HG02588 (cell line): Measurements from ENCODE around the gene TSHZ1.

ENCODE experiments used
- ATAC-seq: cut with Tn5 transposase; IDR thresholded peaks from one replicate; pipeline ENCODE4 v1.9.1; 2021; ENCODE audit warnings: mild to moderate bottlenecking, moderate library complexity; ENCODE audit not compliant: unreplicated experiment

The TSHZ1 gene

GRCh38 chr18:75210274-75211001, at the start of gene TSHZ1:
TSS of gene TSHZ1 (plus strand) at chr18:75210797. CDS start at chr18:75211877, 1,080 bp downstream.
- peak; percentile 33 for ATAC-seq

- ATAC-seq = peak; percentile 58
Measured at GRCh38 chr18:75161256-75162028, 49.2 kb upstream of the TSHZ1 start.

GRCh38 chr18:75162467-75162866, 48.1 kb upstream of the TSHZ1 start:
- no peak for ATAC-seq

DNA sequence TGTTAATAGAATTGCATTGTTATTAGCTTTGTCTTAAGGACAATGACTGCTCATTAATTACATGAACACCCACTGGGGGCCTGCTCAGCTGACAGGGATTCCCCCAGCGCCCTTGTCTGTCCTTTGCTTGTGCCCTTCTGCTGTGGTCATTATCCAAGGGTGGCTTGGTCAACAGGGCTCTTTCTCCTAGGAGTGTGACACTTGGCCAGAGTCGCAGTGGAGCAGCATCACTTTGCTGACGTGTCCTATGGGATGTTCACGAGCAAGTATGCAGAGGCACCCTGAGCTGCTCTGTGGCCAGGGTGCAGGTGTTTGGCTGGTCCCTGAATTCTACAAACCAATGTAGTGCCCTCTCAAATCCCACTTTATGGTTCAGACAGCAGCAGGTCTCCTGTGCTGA, 47.6 kb upstream of the TSHZ1 start:
- no peak for ATAC-seq

DNA sequence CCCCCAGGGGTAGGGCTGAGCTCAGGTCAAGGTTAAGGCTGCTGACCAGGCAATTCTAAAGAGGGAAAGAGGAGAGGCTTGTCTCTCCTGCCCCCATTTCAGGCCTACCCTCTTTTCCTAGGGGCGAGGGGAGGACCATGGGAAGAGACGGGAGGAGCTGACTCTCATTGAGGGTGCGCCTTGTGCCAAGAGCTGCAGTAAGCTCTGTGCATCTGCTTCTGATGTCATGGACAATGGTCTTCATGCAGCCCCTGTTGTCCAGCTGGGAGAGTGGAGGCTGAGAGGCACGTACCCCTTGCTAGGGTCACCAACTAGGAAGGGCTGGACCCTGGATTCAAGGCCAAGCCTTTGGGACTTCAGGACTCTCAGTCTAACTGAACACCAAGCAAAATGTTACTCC, 46.9 kb upstream of the TSHZ1 start:
- no peak for ATAC-seq

DNA sequence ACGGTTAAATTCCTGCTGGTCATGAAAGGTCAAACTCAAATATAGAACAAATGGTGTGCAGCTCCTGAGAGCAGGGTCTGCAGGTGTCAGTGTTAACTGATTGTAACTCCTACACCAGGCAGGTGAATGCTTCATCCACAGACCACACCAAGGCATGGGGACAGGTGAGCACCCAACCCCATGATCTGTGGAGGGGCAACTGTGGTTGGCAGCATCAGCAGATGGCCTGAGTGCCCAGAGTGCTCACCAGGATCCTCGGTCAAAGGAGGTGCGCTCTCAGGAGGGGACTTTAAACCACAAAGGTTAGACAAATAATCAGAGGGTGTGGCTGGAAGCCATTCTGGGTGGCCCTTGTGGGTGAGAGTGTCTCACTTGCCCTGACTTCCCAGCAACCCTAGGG, 46.1 kb upstream of the TSHZ1 start:
- ATAC-seq = no peak

DNA sequence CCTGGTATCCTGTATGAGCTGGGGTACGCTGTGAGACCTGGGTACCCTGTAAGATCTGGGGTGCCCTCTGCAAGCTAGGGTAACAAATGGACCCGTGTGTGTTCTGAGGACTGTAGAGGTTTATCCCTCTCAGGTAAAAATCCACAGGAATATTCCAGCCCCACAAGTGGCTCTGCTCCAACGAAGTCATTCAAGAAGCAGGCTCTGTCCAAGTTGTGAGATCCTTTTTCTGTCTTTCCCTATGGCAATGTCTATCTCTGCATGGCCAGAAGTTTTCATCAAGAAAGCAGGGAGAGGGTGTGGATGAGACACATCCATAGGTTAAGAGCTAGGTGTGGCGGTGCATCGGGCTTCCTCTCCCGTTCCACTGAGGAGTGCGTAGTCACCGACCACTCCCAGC, 44.7 kb upstream of the TSHZ1 start:
- no peak for ATAC-seq

GRCh38 chr18:75167137-75167536, 43.5 kb upstream of the TSHZ1 start:
- no peak for ATAC-seq

DNA sequence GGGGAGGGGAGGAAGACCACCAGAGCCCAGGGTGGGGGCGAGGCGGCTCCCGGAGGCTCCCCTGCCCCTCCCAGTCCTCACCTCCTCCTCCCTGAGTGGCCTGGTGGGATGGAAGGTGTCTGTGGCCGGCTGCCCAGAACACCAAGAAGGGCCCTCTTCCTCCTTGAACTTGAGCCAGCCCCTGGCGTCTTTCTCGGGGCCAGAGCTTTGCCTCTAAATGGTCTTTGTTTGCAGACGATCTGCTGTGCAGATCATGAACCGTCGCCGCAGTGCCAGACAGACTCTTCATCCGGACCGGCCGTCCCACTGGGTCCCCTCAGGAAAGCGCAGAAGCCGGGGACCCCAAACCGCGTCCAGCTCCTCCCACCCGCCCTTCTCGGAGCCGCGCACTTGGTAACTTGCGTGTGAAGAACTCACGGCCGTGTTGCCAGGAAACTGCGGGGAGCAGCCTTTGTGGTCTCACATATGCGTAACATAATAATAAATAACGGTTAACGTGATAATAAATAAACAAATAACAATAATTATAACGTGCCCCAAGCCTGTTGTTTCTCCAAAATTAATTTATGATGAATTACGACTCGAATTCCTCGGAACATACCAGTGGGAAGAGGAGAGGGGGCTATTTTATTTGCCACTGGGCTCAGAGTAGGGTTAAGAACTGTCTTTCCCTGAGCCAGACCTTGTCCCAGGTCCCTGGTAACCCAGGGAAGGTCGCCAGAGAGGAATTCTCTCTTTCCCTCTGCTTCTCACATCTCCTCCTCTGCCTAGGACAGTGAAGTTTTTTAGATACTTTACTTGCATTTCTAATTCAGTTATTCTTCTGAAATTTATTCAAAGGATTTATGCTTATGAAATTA, 42.6 kb upstream of the TSHZ1 start:
- no peak for ATAC-seq

DNA sequence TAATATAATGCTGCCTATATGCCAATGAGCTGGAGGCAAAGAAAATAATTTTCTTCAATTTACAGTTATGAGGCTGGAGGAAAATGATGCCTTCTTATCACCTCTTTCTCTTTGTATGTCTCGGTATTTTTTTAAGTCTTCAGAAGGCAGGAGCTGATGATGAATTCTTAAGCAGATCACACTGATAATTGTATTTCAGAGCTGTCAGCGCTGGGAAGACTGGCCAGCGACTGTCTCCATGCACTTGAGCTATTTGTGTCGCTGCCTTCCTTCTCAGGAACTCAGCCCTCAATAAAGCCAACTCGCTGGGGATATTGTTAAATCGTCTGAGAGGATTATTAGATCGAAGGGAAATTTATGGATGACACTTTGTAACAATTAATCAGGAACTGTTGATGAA, 42.0 kb upstream of the TSHZ1 start:
- ATAC-seq = no peak

DNA sequence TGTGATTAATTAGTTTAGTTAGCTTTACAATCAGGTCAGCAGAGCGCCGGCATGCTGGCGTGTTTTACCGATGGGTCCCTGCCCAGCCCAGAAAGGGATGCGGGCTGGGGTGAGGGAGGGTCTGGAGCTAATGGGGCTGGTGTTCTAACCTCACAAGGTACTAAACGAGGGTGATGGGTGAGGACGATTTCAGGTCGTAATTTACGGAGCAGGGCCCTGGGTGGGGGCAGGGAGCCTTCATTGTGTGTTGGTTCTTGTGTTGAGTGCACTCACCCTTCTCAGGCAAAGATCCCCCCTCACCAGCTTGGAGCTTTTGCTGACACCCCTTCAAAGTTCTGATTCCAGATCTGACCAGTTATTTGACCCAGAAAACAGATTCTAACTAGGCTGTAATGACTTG, 41.2 kb upstream of the TSHZ1 start:
- ATAC-seq = no peak

DNA sequence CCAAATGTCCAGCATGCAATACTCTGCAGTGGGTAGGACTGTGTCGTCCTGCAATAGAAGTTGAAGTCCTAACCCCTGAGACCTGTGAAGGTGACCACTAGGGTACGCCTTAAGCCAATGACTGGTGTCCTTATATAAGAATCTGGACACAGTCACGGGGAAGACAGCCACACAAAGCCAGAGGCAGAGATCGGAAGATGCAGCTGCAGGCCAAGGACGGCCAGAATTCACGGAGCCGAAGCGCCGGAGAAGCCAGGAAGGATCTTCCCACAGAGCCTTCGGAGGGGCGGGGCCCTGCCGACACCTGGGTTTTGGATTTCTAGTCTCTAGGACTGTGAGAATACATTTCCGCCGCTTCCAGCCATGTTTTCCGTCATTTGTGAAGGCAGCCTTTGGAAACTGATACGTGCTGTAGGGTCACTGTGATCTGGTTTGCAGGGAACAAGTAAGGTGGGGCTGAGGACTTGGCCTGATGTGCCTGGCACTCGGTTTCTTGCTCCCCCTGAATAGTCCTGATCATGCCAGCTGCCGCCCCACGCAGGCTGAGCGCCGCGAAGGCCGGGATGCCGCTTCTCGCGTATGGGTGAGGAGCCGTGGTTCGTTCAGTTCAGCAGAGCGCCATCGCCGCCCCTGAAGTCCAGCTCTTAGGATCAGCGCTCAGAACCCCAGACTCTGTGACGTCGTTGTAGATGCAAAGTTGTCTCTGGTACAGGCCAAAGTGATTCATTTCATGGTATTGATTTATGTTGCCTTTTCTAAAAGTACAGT, 40.4 kb upstream of the TSHZ1 start:
- ATAC-seq = no peak

- ATAC-seq = no peak
Measured at GRCh38 chr18:75170916-75171315, 39.7 kb upstream of the TSHZ1 start.

DNA sequence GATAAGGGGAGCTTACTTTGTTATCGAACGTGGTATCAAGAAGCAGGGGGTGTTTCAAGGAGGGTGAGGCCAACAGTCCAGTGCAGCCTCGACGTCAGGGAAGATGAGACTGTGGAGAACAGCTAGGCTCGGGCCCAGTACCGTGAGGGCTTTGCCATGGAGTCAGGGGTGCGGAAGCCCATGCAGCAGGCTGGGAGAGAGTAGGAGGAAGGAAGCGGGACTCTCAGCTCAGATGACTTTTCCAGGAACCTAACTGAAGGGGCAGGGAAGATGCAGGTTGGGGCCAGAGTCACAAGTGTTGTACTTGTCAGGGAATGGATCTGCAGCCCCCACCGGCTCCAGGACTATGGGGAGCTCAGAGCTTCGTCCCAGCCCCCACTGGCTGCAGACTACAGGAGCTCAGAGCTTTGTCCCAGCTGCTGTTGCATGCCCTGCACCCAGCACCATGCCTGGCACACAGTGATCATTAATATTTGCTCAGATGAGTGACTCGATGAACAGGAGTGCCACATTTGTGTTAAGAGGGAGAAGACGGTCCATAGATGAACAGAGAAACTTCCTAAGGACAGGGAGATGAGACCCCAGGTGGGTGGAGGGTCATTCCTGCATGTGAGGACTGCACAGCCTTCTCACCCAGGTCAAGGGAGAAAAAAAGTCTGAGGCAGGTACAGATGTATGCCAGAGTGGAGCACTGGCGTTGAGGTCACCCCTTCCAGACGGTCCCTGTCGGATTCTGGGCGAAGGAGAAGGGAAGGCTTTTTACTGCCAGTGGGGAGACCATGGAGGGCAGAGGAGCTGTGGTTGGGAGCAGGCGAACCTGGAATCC, 38.1 kb upstream of the TSHZ1 start:
- peak; percentile 9 for ATAC-seq

DNA sequence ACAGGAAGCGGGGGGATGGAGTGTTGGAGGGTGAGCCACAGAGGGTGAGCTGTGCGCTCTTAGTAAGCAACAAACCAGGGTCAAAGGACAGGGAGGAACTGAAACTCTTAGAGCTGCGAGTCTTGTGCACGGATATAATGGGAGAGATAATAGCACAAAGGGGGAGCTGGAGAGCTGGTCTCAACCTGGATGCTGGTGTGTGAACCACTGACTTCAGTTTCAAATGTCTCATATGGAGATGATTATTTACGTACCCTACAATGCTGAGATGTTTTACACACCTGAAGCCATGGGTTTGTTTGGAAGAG, 37.5 kb upstream of the TSHZ1 start:
- ATAC-seq = peak; percentile 96

GRCh38 chr18:75173738-75174137, 36.9 kb upstream of the TSHZ1 start:
- ATAC-seq = no peak

DNA sequence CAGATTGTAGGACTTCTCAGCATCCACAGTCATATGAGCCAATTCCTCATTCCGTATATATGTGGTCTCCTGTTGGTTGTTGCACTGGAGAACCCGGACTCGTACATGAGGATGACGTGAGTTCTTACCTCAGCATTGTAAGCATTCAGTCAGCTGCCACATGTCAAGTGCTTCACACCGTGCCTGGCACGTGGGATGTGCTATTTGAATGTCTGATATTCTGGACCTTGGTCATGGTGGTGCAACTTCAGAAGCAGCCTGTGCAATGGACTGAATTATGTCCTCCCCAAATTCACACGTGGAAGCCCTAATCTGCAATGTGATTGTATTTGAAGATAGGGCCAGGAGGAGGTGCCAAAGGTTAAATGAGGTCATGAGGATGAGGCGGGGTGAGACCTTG, 33.7 kb upstream of the TSHZ1 start:
- ATAC-seq = no peak

DNA sequence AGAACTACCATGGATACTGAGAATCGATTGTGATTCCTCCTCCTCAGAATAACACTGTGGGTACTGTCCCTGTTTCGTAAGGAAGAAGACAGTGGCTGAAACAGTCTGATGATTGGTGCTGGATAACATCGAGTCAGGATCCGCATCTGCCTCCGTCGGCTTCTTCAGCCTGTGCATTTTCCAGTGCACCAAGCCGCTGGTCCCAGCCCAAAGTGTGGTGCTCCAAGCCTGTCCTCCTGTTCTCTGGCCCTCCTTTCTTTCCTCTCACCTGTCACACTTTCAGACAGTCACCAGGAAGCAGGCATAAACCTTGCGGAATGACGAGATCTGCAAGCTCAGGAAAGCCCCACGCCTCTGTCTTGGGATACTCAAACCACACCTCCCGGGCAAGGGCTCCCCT, 32.2 kb upstream of the TSHZ1 start:
- ATAC-seq = no peak

DNA sequence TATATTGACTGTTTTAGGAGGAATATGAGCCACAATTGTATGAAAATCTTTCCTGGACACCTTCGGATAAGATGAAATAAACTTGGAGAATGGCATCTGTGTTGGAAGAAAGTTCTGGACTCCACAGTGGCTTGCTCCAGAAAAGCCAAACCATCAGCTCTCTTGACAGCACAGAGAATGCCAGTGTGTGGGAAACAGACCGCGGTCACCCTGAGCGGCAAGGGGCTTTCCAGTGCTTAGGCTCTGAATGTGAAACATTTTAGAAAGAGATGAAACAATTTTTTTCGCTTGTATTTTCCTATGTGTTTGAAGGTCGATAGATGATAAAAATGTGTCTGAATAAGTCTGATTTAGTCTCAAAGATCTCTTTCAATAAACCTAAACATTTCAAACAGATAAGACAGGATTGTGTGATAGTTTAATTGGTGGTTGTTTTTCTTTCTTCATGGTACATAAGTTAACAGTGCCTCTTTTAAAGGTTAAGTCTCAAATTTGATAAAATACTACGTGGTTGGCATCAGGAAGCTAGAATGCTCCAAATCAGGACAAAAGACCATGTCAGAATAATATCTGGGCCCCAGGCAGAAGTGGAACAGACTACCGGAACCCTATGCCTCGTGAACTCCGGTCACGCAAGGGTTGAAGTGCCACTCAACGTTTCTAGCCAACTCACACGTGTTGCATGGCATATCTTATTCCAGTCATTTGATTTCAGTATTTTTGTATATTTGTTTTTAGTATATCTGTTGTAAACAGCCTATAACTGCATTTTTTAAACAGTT, 30.6 kb upstream of the TSHZ1 start:
- ATAC-seq = no peak
